ENCODE measurements around the gene EMC6. TPM values are rescaled to one million over a fixed set of nuclear protein-coding genes. Genes with fewer than 3 reads are reported as not detected.

EMC6 gene
- total RNA-seq = 14.6 and 41.6 TPM in 2 replicates

DNA sequence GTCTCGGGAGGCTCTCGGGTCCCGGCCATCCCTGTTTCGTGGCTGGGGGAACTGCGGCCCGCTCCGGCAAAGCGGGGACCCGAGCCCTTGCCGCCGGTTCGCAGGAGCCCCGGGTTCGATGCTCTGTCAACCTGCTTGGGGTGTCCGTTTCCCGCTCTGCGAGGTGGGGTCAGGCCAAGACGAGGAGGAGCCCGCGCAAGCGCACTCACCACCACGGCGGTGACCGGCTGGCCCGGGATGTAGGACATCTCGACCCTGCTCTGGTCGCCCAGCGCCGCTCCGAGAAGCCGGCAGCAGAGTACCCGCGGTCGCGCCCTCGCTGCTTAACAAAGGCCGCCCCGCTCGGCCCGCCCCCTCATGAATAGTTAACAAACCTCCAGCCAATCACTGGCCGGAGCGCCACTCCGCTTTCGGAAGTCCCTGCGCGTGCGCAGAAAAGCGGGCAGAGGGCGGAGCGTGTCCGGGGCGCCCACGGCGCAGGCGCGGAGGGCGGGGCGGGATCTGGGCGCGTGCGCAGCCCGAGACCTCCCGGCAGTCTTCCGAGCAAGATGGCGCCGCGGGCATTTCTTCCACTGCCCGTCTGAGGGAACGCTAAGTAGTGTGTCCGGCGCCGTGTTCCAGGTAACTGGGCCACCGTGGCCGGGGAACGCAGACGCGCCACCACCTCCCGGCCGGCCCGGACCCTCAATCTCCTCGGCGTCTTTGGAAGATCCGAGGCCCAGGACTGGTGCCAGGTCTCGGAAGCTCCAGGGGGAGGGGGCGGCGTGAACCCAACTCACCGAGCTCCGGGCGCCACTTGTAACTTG, at the start of gene EMC6, which contains the start of gene TAX1BP3:
EMC6 (plus strand) TSS at position 534 of the 806 bp plus-strand sequence. CDS start 335 bp downstream, outside the sequence.
TAX1BP3 (minus strand) TSS at position 300 of the 806 bp plus-strand sequence; CDS start at position 248, 52 bp downstream.

DNA sequence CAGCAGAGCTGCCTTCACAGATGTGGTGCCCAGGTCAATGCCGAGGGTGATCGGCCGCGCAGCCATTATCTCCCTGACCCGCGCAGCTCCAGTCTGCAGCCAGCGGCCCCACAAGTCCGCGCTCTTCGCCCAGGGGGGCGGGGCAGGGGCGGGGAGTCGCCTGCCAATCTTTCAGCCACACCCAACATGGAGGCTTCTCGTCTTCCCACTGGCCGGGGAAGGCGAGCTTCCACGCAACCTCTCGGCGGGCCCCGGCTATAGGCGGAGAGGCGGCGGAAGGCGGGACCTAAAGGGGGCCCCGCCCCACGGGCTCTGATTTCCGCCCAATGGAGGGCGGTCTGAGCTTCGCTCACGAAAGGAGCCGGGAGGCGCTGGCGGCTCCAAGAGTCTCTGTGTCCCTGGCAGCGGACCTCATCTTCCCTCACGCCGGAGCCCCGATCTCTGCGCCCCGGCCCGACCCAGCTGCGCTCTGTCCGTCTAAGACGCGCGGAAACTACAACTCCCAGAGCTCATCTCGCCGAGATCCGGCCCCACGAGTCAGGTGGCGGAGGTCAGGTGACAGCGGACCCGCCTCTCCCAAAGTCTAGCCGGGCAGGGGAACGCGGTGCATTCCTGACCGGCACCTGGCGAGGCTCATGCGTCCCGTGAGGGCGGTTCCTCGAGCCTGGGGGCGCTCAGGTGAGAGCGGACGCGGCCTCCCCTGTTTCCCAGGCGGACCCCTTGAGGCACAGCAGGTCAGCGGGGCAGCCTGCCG, 32.3 kb upstream of the EMC6 start, which contains the start of the genes CTNS and SHPK:
CTNS (plus strand) TSS at position 607 of the 754 bp plus-strand sequence. CDS start 3,447 bp downstream, outside the sequence.
SHPK (minus strand) TSS at position 97 of the 754 bp plus-strand sequence; CDS start at position 66, 31 bp downstream.

DNA sequence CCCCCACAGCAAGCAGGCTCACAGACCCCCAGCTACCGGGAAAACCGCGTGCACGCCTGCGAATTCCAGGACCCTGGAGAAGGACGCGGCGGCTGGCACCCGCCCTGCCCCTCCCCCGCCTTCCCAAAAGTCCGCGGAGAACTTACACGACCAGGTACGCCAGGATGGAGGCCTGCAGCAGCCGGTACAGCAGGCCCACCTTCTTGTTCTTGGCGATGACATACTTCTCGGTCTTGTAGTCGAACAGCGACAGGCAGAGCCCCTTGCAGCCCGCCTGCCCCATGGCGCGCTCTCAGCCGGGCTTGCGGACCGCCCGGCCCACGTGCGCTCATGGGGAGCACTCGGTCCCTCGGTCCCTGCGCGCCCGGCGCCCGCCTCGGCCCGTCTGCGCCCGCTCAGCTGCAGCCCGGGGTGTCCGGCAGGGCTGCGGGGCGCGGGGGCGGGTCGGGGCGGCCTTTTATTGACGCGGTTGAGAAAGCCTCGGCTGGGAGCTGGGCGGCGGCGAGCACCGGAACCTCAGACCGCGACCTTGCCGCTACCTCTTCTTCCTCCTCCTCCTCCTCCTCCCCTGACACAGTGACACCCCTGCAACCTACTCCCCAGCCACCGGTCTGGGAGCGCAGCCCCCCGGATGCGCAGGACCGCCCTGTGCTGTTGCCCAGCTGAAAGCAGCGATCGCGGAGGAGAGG, 27.3 kb downstream of the EMC6 start, which contains the start of gene P2RX5:
P2RX5 (minus strand) TSS at position 433 of the 689 bp plus-strand sequence; CDS start at position 283, 150 bp downstream.

Other genes starting within 250 kb of the EMC6 start
- not detected in 2 replicates for gene OR1E2, start 235.0 kb upstream of the EMC6 start, total RNA-seq
- gene SPATA22, start 197.0 kb upstream of the EMC6 start, total RNA-seq = 0.30 and 1.3 TPM in 2 replicates
- gene ASPA, start 192.8 kb upstream of the EMC6 start, total RNA-seq = under 0.01 TPM in 1 of 2 replicates, not detected in the other
- under 0.01 TPM in 1 of 2 replicates, not detected in the other for gene TRPV3, start 111.0 kb upstream of the EMC6 start, total RNA-seq
- 0.32 and 0.76 TPM in 2 replicates for gene TRPV1, start 59.4 kb upstream of the EMC6 start, total RNA-seq
- gene SHPK, start 32.6 kb upstream of the EMC6 start, total RNA-seq = 12.3 and 15.8 TPM in 2 replicates
- gene CTNS, start 32.1 kb upstream of the EMC6 start, total RNA-seq = 17.9 and 21.7 TPM in 2 replicates
- 156 and 263 TPM in 2 replicates for gene TAX1BP3, start 234 bp upstream of the EMC6 start, total RNA-seq
- 0.32 and 1.4 TPM in 2 replicates for gene P2RX5, start 27.3 kb downstream of the EMC6 start, total RNA-seq
- 7.5 and 11.7 TPM in 2 replicates for gene HASPIN, start 55.1 kb downstream of the EMC6 start, total RNA-seq
- gene ITGAE, start 132.4 kb downstream of the EMC6 start, total RNA-seq = 27.3 and 28.7 TPM in 2 replicates
- gene NCBP3, start 177.4 kb downstream of the EMC6 start, total RNA-seq = 15.9 and 21.6 TPM in 2 replicates
- 3.2 and 3.3 TPM in 2 replicates for gene CAMKK1, start 224.2 kb downstream of the EMC6 start, total RNA-seq
- not detected in 2 replicates for gene P2RX1, start 247.7 kb downstream of the EMC6 start, total RNA-seq